Measurements from ENCODE around the gene PTPRN. TPM values are rescaled to one million over a fixed set of nuclear protein-coding genes. Genes with fewer than 3 reads are reported as not detected.

The PTPRN gene
- total and polyA plus RNA-seq, 8 donors, result 0.17 to 1.4 (median 0.79) TPM; not detected in 1

- Histone ChIP-seq H3K4me3 (no peak overlapping the region), H3K27ac (no peak overlapping the region), H3K4me1 (peaks cover 15 to 39% of the 10 kb centered on the region in 2 donors), H3K27me3 (no peaks in the 10 kb centered on the region), H3K36me3 (peaks cover 0 to 57% of the 10 kb centered on the region in 2 donors), H3K9me3 (no peaks in the 10 kb centered on the region)
- TF ChIP-seq CTCF (IDR thresholded peaks at IDR 0.05), result no peak
- ATAC-seq (no peak), DNase-seq (no peak)
- intact Hi-C loops (cut with DNase I), result no loop called here
These were observed 27.6 kb downstream of the PTPRN start for GRCh38 chr2:219281588-219281987.

DNA sequence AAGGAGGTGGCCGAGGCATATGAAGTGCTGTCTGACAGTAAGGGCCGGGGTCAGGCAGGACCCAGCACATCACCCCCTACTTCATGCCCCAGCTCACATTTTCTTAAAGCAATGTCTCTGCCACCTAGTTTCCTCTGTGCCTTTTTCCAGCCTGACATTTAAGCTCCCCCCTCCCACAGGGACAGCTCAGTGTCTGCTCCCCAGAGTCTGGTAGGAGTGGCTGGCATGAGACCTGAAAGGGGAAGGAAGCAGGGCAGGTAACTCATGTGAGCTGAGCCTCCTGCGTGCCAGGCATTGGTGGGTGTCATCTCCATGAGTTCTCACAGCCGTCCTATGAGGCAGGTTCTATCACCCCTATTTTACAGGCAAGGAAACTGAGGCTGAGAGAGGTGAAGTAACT lies 28.6 kb downstream of the PTPRN start:
- H3K36me3 ChIP-seq, result peaks cover 0 to 48% of the 10 kb centered on the region in 2 donors
- H3K27ac ChIP-seq, result no peak overlapping the region
- no peak for TF ChIP-seq CTCF (IDR thresholded peaks at IDR 0.05)
- peaks cover 15 to 39% of the 10 kb centered on the region in 2 donors for H3K4me1 ChIP-seq
- ATAC-seq (no peak), DNase-seq (no peak)
- H3K4me3 ChIP-seq, result no peak overlapping the region
- no peaks in the 10 kb centered on the region for H3K27me3 ChIP-seq
- intact Hi-C loops (cut with DNase I), result no loop called here
- no peaks in the 10 kb centered on the region for H3K9me3 ChIP-seq

- DNase-seq (no peak), ATAC-seq (no peak)
- H3K9me3 ChIP-seq, result no peaks in the 10 kb centered on the region
- peak overlapping the region; percentile 78 to 85 for H3K4me3 ChIP-seq
- intact Hi-C loops (cut with DNase I), result no loop called here
- TF ChIP-seq CTCF (IDR thresholded peaks at IDR 0.05), result no peak
- peaks cover 0 to 42% of the 10 kb centered on the region in 2 donors for H3K36me3 ChIP-seq
- peaks cover 15 to 39% of the 10 kb centered on the region in 2 donors for H3K4me1 ChIP-seq
- no peaks in the 10 kb centered on the region for H3K27me3 ChIP-seq
- H3K27ac ChIP-seq, result peak overlapping the region; percentile 99
These were observed 29.2 kb downstream of the PTPRN start for GRCh38 chr2:219279916-219280516.

DNA sequence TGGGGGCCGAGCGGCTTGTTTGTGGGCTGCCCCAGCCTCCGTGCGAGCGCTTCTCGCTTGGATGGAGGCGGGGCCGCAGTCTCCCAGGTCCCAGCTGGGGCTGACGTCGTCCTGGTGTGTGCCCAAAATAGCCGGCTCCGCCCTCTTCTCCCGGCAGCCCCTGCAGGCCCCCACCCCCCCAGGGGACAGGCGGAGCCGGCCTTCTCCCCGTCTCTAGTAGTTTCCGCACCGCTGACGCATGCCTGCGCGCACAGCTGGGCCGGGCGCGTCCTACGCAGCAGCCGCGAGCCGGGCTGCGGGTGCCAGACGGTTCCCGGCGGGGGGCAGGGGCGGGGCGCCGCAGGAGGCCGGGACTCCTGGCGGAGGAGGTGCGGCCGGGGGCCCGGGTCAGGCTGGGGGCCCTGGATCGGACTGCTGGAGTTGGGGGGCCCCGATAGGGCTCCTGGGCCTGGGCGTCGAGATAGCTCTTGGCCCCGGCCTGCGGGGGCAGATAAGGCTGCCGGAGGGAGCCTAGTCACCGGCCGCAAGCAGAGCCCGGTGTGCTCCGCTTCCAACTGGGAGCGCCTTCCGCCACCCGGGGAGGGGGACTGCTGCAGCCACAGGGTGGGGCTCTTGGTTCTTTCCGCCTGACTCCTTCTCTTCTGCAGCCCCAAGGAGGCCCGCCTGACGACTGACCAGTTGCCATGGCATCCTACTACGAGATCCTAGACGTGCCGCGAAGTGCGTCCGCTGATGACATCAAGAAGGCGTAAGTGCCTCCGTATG lies 29.9 kb downstream of the PTPRN start, which contains the start of gene DNAJB2:
Gene DNAJB2 (plus strand): TSS at position 216 of the 765 bp plus-strand sequence. CDS start 468 bp downstream, at position 684.
- peaks cover 15 to 39% of the 10 kb centered on the region in 2 donors for H3K4me1 ChIP-seq
- H3K9me3 ChIP-seq, result no peaks in the 10 kb centered on the region
- peak; percentile 97 to 100 (median 99) for DNase-seq
- peak in 1 of 2 donors; percentile 11 for TF ChIP-seq CTCF (IDR thresholded peaks at IDR 0.05)
- peaks cover 0 to 35% of the 10 kb centered on the region in 2 donors for H3K36me3 ChIP-seq
- intact Hi-C loops (cut with DNase I), result no loop called here
- H3K27ac ChIP-seq, result peak within 1 kb of the TSS; percentile 99
- ATAC-seq, result peak; percentile 92
- H3K4me3 ChIP-seq, result peak within 1 kb of the TSS; percentile 78 to 85
- no peaks in the 10 kb centered on the region for H3K27me3 ChIP-seq

DNA sequence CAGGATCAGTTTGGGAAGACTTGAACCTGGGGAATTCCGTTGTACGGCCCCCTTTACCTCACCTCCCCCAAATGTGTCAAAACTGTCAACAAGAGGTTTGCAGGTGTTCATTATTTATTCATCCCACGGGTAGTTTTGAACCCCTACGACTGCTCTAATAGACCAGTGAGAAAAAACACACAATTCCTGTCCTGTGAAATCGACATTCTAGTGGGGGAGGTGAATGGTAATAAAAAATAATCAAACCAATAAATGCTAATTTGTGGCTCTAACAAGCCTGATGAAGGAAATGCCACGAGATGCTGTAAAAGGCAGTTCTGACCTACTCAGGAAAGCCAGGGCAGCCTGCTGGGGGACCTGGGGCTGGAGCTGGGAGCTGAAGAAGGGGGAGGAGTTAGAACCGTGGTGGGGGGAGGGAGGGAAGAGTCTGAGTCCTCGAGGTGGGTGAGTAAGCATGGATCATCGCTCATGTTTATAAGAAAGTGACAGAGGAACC lies 30.5 kb downstream of the PTPRN start:
- Histone ChIP-seq H3K4me1 (peaks cover 15 to 39% of the 10 kb centered on the region in 2 donors), H3K36me3 (peaks cover 0 to 29% of the 10 kb centered on the region in 2 donors), H3K9me3 (no peaks in the 10 kb centered on the region), H3K27ac (peak overlapping the region; percentile 99), H3K27me3 (no peaks in the 10 kb centered on the region), H3K4me3 (peak overlapping the region; percentile 78 to 85)
- DNase-seq (no peak), ATAC-seq (peak; percentile 57)
- TF ChIP-seq CTCF (IDR thresholded peaks at IDR 0.05), result no peak
- intact Hi-C loops (cut with DNase I), result no loop called here

All from left lung (tissue), 10 donors.